Stimulated activated CD4-positive, alpha-beta T cell treated with anti-CD3 and anti-CD28 coated beads, TNF-alpha, amount 100 ng/mL, for 1 hour (primary cell): ENCODE measurements around the gene PON3.
A peak's percentile ranks its signal among the peaks of the same experiment; 100 is the strongest.

Experiments
- DNase-seq, 3 donors: peaks; one replicate each; pipeline ENCODE4 v3.0.0-alpha.2; 2020; ENCODE audit warnings: low read depth in 3 of 3, low spot score in 1 of 3

PON3 gene

DNA sequence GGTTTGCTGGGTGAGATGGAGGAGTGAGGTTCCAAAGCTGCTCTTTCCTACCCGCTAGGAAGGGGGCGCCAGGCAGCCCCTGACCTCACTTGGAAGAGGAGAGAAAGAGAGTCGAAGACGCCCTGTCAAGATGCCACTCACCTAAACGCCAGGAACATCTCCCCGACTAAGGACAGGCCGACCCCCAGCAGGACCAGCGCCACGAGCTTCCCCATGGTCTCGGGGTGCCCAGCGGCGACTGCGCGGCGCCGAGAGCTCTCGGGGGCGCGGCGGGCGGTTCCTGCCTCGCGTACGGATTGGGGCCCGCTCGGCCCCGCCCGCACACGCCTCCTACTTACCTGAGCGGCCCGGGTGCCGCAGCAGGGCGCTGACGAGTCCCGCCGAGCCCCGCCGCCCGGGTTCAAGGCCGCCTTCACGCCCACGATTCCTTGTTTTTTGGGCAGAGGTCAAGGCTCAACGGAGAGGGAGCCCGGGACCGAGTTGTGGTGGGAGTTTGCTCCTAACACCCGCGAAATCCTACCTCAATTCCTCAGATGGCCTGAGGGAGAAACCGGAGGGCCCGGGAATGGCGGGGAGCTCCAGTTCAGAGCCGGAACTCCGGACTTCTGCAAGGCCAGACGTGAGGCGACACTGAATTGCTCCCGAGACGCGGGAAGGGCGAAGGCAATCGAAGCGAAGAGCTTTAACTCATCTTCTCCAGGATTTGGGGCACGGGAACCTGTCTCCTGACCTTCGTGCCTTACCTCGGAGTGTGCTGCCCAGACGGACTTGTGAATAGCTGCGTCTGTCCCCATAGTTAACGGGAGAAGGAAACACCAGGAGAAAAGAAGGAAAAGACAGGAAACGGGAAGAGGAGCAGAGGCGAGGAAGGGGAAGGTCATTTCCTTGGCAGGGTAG lies at the start of gene PON3:
Gene PON3 (minus strand): TSS at position 240 of the 897 bp plus-strand sequence. CDS start 25 bp downstream, at position 215.
- no peak for DNase-seq

DNA sequence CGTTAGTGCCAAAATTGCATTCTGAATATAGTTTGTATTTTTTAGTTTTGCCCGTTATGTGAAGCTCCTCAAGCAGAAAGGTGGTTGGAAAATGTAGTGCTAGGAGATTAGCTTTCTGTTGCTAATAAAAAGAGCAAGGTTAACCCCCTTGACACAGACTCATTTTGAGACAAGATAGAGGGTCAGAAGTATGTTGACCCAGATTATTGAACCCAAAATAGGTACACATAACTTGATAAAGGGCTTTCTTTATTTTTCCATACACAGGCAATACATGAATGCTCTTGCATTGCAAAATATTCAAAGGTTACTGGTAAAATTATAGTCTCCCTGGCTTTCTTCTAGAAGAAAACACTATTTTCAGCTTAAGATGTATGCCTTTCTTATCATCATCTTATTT lies 48.6 kb upstream of the PON3 start:
- no peak for DNase-seq

DNA sequence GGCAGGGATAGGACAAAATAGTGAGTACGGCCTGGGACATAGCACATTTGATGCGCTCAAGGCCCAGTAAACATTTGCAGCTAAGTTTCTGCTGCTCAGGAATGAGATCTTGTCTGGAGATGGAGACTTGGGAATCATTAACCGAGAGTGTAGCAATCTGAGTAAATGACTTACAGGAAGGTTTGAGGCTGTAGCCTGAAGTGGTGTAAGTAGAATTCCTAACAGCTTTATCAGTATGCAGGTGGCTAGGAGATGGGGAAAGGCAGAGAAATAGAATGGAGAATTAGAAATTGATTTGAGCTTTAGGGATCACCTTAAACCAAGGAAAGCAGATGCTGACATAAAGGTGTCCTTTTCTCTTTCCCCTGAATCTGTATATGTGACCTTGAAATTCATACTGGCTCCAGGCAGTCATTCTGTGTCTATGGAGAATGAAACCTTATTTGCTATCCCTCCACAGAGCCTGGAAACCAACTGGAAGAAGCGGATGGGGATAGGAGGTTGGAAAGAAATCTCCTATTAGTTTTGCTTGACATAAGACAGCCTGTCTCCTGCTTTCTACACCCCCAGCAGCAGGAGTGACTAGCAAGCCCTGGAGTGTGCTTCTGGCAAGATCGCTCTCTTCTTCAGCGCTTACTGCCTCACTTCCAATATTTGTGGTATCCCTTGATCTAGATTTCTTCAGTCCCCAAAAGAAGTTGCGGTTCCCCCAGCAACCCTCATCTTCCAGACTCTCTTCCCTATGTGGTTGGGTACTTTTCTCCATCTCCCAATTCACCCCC lies 45.1 kb upstream of the PON3 start:
- DNase-seq: no peak

DNA sequence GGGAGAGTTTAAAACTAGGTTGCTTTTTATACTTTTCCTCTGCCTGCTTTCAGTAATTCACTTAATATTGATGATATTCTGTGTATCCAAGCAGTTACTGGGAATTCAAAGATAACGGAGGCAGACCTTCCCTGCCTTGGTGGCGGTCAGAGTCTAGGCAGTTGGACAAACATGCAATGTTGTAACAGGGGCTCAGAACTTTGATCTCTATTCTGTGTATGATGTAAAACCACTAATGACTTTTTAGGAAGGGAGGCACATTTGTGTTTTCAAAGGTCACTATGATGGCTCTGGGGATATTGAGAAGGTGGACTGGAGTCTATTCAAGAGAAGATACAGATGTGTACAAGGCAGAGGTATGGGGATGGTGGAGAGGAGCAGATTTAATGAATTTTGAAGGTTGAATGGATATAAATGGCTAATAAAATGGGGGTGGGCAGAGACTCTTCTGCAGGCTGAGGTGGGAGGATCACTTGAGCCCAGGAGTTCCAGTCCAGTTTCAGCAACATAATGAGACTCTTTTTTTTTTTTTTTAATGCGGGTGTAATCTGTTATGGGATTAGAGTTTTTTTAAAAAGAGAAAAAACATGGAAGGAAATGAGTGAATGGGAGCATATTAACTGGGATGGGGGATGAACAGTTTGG lies 44.3 kb upstream of the PON3 start:
- no peak for DNase-seq

DNA sequence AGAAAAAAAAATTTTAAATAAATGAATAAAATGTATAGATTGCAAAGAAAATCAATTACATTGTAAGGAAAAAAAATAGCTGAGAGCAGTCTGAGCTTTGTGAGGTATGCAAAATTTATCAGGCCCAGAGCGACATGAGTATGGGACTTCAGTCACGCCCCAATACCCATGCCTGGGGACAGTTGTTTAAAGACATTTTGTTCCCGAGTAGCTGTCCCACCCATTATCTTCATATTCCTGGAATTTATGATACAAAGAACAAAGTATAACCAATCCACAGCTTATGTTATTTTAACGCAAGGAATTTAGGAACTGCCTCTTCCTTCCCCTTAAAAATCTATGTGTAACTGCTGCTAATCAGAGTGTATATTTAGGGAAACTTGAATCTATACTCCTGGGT lies 40.2 kb upstream of the PON3 start:
- DNase-seq: no peak

DNA sequence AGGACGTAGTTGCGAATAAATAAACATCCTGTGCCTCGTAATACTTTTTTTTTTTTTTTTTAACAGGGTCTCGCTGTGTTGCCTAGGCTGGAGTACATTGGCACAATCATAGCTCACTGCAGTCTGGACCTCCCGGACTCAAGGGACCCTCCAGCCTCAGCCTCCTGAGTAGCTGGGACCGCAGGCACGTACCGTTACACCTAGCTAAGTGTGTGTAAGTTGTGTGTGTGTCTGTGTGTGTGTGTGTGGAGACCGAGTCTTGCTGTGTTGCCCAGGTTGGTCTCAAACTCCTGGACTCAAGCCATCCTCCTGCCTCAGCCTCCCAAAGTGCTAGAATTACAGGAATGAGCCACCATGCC lies 39.2 kb upstream of the PON3 start:
- no peak for DNase-seq

DNA sequence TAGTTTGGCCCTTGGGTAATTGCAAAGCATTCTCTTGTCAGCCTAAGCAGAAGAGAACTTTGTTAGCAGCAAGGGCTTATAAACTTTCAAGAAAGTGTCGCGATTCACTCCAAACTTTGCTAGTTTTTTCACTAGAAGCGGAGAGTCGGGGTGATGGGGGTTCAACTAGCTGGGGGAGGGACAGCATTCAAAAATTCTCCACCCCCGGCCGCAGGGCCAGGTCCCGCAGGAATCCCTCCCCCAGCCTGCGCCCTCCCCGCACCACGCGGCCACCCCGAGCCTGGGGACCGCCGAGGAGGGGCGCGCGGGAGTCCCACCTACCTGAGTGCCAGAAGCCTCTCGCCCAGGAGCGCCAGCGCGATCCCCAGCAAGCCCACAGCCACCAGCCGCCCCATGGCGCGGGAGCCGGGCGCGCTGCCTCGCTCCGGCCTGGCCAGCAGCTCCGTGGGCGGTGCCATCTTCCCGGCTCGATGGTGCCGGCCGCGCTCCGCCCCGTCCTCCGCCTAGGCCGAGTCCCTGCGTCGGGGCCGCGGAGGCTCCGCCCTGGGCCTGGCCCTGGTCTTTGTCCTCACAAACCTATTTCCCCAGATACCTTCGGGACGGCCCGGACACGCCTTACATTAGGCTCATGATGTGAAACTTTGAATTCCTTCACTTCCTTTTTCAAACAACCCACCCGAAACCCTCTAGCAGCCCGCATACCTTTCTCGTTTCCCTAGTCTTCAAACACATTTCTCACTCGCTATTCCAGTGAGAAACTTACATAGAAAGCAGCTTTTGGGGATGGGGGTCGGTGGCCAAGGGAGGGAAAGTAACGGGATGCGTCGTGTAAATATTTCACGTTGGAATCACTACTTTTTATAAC lies 38.6 kb upstream of the PON3 start, which contains the start of gene PON2:
Gene PON2 (minus strand): TSS at position 472 of the 865 bp plus-strand sequence. CDS start 77 bp downstream, at position 395.
- peak in 1 of 3 donors; percentile 3 for DNase-seq

DNA sequence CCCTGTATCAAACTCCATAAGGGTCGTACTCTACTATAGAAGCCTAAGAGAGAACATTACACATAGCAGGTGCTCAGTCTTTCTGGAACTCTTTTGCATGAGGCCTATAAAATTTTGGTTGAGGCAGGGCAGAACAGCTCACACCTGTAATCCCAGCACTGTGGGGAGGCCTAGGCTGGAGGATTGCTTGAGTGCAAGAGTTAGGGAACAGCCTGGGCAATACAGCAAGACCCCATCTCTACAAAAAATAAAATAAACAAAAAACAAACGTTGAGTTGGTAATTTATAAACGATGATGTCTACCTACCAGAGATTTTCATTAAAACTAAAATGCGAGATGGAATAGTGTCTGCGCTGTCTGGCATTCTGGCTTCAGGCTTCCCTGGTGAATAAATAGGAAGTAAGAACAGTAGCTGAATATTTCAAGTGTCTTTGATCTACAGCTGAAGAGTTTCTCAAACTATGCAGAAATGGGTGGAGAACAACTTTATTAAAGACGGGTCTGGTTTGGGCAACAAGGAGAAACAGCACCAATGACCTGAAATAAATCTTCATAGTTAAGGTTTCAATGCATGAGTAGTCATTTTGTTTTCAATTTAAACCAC lies 37.9 kb upstream of the PON3 start:
- DNase-seq: no peak

DNA sequence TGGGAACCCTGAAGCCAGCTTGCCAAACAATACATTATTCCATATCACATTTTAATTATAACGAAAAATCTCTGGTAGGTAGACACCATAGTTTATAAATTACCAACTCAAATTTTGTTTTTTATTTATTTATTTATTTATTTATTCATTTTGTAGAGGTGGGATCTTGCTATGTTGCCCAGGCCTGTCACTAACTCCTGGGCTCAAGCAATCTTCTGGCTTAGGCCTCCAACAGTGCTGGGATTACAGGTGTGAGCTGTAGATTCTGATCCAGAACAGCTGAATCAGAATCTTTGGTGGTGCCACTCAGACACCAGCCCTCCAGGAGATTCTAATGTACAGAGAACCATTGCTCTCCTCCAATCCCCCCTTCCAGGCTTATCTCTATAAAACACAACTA lies 37.0 kb upstream of the PON3 start:
- DNase-seq: no peak

DNA sequence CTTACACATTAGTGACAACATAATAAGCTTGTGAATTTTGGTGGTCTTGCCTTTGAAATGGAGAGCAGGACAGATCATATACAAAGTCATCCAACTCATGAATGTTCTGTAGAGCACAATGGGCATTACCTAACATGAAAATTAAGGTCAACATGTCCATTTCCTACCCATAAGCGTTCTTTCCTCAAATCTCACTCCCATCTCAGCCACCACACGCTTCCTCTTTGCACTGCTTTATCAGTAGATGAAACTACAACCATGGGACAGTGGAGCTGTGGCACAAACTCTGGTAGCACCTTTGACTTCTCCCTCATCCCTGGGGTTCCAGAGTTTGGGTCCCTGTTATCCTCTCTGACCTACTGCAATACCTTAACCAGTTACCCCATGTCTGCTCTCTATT lies 36.4 kb upstream of the PON3 start:
- no peak for DNase-seq

DNA sequence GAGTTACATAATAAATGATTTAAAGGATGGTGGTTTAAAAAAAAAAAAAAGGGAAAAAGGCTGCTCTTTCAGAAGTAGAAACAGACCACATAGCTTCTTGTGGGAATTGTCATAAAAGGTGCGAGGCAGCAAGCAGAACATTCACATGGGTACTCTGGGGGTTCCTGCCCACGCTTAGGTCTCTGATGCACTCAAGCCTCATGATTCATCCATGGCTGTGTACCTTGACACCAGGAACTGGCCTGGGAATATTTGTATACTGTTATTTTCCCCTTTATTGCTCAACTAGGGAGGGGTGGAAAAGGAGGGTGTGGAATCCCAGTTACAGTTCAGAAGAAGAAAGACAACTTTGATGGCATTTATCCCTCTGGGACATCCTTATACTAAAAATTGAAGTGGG lies 34.7 kb upstream of the PON3 start:
- DNase-seq: no peak

DNA sequence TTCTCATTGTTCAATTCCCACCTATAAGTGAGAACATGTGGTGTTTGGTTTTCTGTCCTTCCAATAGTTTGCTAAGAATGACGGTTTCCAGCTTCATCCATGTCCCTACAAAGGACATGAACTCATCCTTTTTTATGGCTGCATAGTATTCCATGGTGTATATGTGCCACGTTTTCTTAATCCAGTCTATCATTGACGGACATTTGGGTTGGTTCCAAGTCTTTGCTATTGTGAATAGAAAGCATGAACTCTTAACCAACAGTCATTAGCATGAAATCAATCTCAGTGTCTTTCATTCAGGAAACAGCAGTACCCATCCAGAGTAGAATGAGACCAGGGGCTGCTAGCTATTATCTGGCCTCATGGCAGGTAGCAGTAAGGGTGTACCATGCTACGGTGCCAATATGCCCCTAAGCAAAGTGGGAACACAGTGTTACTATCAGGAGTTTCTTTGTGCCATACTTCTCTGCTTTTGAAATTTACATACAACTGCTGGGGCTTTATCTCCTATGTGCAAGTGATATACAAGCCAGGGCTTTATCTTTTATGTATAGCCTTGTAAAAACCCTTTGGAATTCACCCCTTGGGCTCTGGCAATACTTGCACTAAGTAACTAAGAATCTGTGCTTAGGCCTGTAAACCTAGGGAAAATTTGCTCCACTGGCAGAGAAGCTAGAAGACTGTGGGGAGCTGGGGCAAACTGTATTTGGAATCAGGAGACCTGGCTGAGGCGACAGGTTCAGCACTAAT lies 33.2 kb upstream of the PON3 start:
- DNase-seq: no peak

DNA sequence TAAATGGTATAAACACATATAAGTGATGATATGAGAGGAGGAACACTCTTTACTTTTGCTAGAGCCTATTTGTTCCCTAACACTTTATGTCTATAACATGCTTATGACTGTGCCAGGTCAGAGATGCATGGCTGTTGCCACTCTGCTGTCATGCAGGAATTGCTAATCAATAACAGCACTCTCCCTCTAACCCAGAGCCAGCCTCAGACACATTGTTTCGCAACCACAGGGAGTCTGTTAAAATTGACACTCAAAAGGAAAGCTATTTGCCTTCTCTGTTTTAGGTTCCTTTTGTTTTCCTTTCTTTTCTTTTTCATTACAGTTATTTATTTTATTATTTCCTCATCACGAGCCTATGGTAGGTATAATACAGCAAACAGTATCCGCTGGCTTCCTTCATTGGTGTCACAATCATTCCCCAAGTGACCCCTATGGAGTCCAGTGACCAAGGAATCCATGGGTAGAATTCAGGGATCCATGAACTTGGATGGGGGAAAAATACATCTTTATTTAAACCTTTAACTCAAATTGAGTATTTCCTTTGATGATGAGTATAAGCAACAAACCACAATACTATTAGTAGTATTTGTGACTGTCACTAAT lies 31.8 kb upstream of the PON3 start:
- no peak for DNase-seq

DNA sequence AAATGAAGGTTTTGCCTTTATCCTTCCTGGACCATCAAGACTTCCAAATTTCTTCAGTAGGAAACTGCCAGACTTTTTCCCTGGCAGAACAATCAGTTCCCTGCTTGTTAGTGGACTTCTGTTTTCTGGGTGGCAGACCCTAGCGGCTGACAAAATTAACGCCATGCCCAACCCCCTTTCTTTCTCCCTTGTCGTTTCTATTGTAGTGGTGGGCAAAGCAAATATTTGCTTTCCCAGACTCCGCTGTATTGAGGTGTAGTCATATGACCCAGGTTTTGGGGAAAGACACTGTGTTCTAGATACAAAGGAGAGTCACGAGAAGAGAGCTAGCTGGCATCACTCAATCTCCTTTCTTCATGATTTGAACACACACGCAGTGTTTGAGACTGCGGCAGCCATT lies 31.0 kb upstream of the PON3 start:
- DNase-seq: no peak

DNA sequence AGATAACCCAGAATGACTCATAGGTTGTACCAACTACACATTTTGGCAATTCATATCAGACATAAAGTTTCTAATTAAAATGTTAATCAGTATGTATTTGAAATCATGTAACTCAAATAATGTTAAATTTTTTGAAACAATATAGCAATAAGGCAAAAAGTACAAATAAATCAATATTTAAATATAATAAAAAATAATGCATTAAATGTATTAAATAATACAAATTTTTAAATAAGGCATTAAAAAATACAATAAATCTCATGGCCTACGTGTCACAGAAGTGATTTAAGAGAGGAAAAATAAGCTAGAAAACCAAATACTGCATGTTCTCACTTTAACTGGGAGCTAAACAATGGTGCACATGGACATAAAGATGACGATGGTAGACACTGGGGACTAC lies 29.5 kb upstream of the PON3 start:
- DNase-seq: no peak

DNA sequence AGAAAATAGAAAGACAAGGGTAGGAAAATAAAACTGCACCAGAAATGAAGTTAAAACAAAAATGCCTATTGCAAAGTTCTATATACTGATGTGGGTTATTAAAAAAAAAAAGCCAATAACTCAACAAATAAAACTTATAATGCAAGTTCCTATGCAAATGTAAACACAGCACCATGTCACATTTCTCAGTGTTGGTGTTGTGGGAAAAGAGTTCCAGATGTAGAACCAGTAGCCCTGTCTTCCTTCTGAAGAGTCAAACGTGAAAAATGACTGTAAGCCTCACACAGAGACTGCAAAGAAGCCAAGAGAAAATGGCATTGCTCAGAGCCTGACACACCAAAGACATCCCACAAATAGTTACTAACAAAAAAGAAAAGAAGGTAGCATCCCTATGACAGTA lies 28.5 kb upstream of the PON3 start:
- DNase-seq: no peak

DNA sequence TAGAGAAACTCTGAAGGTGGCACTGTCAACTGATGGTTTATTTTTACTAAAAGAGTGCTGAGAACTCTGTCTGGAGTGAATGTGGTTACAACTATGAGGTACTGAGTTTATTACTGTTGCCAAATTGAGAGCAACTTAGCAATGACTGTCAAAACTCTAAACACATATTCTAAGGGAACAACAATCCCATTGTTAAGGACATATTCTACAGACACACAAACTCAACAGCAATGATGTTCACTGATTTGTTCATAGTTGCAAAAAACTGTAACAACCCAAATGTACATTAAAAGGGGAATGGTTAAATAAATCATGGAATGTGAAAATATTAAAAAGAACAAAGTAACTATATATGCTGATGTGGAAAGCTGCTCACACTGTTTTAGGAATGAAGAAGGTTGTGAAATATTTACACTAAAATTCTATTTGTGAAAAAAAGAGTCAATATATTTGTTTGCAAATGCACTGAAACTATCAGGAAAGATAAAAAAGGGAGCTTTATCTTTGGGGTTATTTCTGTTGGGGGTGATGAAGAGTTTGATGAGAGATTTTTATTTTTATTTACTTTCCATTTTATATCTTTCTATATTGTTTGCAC lies 25.8 kb upstream of the PON3 start:
- DNase-seq: no peak

DNA sequence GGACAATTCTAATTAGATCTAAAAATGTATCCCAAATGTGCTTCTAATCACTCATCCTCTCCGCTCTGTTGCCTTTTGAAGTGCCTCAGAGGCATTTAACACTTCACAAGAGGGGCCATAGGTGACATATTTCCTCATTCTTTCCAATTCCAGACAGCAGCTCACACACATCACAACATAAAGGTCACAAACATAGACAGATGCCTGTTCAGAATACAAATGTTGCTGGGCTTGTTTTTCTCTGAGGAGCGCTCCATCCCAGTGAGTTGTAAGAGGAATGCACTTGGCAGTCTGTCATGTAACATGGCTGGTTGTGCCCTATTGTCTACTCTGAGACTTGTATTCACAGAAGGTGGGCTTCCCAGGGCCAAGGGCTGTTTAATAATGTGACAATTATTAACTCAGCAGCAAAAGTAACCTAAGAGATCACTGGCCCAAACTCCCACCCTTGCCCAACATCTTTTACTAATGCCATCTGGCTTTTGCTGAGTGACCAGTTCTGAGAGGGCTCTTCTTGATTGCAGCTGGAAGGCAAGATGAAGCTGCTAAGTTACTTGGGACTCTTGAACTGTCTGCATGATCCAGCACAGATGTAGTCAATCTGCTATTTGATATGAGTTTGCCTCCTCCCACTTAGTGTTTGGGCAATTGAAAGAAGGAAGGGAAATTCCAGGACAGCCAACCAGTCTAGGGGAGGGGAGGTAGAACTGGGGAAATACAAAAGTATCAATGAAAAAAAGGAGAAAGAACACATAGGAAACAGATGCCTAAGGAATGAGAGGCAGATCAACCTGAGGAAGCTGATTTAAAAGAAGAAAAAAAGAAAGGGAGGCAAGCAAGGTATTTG lies 25.0 kb upstream of the PON3 start:
- DNase-seq: no peak
